GM19452 (cell line): Measurements from ENCODE around the gene HK2.
A peak's percentile ranks its signal among the peaks of the same experiment; 100 is the strongest.
"Not testable (repeated sequence)": the region's sequence is repeated elsewhere in the genome, so short reads cannot be mapped to it uniquely, and the experiment has no call there.

ENCODE experiments used
- ATAC-seq: cut with Tn5 transposase; IDR thresholded peaks from one replicate; pipeline ENCODE4 v1.9.1; 2021; ENCODE audit not compliant: unreplicated experiment

The HK2 gene

GRCh38 chr2:74876081-74876886, 42.4 kb downstream of the HK2 start:
- ATAC-seq, result peak; percentile 68

DNA sequence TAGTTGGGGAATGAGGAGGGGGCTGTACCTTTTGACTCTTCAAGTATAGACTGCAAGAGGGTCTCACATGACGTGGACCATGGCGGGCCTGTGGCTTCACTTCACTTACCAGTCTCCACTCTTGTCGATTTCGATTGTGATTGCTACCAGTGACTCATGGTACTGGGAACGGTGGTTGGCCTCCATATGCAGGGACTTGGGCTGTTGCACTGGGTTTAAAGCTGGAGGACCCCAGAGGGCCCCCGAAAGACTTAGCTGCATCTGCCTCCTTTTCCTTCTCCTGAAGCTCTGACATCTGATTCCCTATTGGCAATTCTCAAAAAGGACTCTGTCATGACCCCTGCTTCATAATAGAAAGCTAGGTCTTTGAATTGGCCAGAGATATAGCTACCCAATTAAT, 43.4 kb downstream of the HK2 start:
- no peak for ATAC-seq

GRCh38 chr2:74877781-74878433, 44.0 kb downstream of the HK2 start:
- ATAC-seq, result no peak

DNA sequence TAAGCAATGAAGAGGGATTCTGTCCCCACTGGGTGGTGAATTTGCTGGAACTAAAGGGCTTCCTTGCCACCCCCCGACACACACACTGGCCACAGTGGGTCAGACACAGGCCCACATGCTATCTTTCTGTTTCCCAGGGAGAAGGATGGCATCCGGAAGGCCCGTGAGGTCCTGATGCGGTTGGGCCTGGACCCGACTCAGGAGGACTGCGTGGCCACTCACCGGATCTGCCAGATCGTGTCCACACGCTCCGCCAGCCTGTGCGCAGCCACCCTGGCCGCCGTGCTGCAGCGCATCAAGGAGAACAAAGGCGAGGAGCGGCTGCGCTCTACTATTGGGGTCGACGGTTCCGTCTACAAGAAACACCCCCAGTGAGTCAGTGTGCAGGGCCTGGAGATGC, 44.6 kb downstream of the HK2 start:
- ATAC-seq, result no peak

- no peak for ATAC-seq
These were observed 46.3 kb downstream of the HK2 start for GRCh38 chr2:74880054-74880728.

GRCh38 chr2:74881176-74881575, 47.2 kb downstream of the HK2 start:
- ATAC-seq, result no peak

DNA sequence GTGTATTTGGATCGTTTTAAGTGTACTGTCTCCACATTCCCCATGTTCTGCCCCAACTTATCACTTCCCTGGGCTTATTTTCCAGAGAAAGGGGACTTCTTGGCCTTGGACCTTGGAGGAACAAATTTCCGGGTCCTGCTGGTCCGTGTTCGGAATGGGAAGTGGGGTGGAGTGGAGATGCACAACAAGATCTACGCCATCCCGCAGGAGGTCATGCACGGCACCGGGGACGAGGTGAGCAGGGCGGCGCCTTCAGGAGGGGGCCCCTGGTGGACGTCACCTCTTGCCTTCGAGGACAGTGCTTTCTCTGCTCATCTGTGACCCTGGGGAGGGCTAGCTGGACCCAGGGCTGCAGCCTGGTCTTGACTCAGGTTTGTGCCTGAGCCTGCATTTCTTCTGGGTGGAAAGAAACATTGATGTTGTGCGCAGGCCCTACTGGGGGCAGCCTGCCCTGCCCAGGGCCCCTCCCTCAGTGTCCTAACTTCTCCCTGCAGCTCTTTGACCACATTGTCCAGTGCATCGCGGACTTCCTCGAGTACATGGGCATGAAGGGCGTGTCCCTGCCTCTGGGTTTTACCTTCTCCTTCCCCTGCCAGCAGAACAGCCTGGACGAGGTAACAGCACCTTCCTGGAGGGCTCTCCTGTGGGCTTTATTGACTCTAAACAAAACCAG, 47.8 kb downstream of the HK2 start:
- ATAC-seq, result no peak

GRCh38 chr2:74882299-74882687, 48.4 kb downstream of the HK2 start:
- no peak for ATAC-seq

- ATAC-seq, result no peak
These were observed 49.1 kb downstream of the HK2 start for GRCh38 chr2:74883011-74883410.

DNA sequence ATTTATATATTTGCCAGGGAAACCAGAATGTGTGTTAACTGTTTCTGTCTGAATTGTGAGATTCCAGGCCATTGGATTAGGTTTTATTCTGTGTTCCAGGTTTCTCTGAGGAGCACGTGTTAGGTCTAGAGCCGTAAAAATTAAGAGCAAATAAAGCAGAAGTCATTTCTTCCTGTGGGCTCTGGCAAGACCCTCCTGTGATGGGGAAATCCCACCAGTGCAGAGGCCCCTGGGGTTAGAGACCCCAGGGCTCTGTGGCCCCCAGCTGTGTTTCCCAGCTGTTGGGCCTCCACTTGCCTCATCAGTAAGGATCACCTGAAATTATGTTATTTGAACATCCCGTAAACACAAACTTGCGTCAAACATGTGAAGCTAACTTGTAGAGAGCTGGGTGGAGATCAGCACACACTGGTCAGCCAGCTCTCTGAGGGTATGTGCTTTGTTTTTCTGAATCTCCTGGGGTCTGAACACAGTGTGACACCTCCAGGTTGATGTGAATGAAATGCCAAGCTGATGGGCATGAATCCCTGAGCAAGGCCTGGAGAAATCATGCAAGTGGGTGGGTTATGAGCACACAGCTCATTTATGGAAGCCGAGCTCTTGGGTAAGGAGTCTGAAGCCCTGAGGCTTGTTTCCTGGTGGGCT, 50.3 kb downstream of the HK2 start:
- no peak for ATAC-seq

GRCh38 chr2:74884866-74885265, 50.9 kb downstream of the HK2 start:
- no peak for ATAC-seq

DNA sequence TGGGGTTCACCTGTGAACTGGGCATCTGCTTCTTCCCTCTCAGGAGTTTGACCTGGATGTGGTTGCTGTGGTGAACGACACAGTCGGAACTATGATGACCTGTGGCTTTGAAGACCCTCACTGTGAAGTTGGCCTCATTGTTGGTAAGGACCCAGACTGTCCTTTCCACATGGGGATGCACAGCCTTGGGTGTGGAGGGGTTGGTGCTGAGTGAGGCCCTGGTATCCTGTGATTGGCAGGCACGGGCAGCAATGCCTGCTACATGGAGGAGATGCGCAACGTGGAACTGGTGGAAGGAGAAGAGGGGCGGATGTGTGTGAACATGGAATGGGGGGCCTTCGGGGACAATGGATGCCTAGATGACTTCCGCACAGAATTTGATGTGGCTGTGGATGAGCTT, 52.3 kb downstream of the HK2 start:
- no peak for ATAC-seq

DNA sequence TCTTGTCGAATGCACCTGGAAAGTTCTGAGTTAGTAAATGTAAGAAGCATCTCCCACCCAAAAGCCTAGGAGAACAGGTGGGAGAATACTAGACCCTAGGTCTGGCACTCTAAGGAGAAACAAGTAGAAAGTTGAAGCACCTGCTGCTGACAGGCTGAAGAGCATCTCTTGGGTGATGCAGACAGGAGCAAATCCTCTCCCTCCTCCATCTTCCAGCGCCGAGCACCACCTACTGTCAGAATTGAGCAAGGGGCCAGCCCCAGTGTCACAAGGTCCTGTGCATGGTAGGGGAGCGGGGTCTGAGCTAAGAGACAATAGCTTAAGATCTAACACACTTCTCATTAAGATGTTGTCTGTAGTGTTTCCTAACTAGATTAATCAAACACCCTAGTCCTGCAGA, 52.9 kb downstream of the HK2 start:
- ATAC-seq, result no peak

GRCh38 chr2:74887445-74887951, 53.6 kb downstream of the HK2 start:
- ATAC-seq, result no peak

- no peak for ATAC-seq
These were observed 54.2 kb downstream of the HK2 start for GRCh38 chr2:74887960-74888700.

DNA sequence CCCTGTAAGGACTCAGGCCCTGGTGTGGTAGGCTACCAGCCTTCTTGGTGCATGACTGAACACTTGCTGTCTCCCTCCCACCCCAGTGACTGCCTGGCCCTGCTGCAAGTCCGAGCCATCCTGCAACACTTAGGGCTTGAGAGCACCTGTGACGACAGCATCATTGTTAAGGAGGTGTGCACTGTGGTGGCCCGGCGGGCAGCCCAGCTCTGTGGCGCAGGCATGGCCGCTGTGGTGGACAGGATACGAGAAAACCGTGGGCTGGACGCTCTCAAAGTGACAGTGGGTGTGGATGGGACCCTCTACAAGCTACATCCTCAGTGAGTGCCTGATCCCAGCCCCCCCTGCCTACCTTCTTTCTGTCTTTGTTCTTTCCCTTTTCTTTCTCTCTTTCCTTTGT, 55.2 kb downstream of the HK2 start:
- no peak for ATAC-seq

DNA sequence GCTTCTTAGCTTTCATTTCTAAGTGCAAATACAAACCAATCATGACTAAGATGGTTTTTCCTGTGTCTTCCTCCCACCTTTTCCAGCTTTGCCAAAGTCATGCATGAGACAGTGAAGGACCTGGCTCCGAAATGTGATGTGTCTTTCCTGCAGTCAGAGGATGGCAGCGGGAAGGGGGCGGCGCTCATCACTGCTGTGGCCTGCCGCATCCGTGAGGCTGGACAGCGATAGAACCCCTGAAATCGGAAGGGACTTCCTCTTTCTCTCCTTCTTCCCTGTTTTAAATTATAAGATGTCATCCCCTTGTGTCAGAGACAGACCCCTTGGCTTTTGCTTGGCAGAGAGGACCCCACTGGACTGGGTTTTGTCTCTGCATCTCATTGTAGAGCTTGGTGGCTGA, 56.8 kb downstream of the HK2 start:
- no peak for ATAC-seq

DNA sequence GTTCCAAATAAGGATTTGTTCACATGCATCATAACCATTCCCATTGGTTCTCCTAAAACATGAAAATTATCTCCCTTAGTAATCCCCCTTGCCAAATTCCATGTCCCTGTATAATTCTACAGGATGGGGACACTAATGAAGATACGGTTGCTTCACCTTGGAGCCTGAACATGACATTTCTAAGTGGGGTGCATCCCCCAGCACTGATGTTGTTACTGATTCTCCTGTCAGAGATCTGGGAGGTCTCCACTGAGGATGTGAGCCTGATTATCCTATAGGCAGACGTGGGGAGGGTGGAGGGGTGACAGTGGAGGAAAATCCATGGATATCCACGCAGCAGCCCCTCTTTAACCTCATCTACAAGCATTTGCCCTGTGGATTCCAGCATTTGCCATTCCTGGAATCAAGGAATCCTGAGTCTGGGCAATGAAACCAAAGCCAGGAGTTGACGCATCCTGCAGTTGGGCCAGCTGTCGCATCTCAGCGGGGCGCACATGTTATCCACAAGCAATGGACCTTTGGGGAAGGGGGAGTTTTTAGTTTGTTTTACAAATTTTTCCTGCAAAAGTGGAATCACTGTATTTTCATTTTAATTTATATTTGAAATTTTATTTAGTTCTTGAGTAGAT, 57.3 kb downstream of the HK2 start:
- ATAC-seq, result no peak

DNA sequence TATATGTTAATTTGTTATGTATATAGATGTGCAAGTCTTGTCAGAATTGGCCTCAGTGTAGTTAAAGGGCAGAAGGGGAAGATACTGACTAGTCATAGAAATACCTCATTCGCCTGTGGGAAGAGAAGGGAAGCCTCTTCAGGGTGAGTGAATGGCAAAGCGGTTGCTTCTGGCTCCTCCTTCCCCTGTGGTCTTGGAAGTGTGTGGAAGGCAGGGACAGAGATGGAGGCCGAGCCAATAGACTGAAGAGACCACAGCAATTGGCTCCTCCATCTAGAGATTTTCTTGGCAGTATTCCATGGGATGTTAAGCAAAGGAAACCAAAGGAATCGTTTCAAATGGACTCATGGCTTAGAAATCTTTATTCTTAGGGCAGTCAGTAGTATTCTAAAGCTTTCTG, 57.9 kb downstream of the HK2 start:
- not testable (repeated sequence) for ATAC-seq

DNA sequence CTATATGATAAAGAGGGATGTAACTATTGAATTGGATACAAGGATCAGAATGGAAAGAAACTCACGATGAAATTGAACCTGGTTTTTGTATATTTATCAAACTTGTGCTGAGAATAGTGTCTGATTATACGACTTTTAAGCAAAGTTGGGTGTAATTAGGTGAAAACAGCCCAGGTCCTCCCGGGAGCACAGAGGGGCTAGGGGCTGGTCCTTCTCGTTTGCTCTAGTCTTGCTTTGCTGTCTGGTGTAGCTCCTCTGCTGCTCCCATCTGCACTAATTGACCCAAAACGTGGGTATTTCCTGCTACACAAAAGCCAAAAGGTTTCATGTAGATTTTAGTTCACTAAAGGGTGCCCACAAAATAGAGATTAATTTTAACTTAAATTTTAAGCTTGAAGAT, 58.7 kb downstream of the HK2 start:
- ATAC-seq, result no peak
